Measurements from ENCODE around the gene RPS6KA1.
"Not testable (repeated sequence)": the region's sequence is repeated elsewhere in the genome, so short reads cannot be mapped to it uniquely, and the experiment has no call there.

The RPS6KA1 gene

GRCh38 chr1:26602378-26602959, 72.9 kb downstream of the RPS6KA1 start:
- no peak for DNase-seq (ENCODE audit: low read depth)

- no peak for DNase-seq (ENCODE audit: low read depth)
These were observed 74.3 kb downstream of the RPS6KA1 start for GRCh38 chr1:26603856-26604255.

DNA sequence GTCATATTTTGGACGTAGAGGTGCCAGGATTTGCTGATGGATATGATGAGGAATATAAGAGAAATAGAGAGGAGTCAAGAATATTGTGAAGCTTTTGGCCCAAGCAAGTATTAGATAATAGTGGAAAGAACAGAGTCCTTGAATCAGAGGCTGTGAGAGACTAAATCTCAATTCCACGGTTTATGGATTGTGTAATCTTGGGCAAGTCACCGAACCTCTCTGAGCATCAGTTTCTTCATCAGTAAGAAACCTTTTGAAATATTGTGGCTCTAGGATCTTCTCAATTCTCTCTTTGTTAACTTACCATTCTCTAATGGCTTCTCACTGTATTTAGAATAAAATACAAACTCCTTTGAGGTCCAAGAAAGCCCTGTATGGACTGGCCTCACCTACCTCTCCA, 77.6 kb downstream of the RPS6KA1 start:
- no peak for DNase-seq (ENCODE audit: low read depth)

DNA sequence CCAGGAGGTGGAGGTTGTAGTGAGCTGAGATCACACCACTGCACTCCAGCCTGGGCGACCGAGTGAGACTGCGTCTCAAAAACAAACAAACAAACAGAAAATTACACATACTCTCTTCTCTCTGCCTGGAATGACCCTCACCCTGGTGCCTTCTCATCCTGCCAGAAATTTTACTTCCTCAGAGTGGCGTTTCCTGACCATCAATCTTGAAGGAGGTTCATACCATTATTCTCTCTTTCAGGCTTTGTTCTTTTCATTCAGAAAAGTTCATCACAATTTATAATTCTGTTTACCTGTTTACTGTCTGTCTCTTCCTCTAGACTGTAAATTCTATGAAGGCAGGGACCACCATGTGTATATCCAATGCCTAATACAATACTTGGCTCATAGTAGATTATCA, 79.3 kb downstream of the RPS6KA1 start:
- no peak for DNase-seq (ENCODE audit: low read depth)

DNA sequence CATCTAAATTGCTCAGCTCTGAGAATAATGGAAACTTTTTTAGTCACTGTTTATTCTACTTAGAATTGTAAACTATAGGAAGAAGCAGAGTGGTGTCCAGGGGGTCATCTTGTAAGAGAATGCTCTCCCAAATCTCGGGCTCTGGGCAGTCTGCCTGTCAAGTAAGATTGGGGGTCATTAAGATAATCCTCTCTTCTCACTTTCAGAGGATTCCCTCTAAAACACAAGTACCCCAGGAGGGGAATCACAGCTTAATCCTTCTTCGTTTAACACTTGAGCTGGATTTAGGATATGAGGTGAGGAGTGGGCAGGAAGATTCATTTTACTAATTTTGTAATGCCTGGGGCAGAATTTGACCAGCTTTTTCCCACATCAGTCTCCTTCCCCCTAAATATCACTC, 81.2 kb downstream of the RPS6KA1 start:
- DNase-seq (ENCODE audit: low read depth) = no peak

DNA sequence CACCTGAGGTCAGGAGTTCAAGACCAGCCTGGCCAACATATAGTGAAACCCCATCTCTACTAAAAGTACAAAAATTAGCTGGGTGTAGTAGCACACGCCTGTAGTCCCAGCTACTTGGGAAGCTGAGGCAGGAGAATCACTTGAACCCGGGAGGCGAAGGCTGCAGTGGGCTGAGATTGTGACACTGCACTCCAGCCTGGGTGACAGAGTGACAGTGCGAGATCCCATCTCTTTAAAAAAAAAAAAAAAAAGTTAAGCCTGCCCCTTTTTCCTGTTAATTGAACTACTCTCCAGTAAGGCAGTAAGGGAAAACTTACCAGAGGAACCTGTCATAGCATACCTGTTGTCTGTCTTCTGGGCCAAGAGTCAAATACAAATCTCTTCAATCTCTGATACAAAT, 83.1 kb downstream of the RPS6KA1 start:
- not testable (repeated sequence) for DNase-seq (ENCODE audit: low read depth)

DNA sequence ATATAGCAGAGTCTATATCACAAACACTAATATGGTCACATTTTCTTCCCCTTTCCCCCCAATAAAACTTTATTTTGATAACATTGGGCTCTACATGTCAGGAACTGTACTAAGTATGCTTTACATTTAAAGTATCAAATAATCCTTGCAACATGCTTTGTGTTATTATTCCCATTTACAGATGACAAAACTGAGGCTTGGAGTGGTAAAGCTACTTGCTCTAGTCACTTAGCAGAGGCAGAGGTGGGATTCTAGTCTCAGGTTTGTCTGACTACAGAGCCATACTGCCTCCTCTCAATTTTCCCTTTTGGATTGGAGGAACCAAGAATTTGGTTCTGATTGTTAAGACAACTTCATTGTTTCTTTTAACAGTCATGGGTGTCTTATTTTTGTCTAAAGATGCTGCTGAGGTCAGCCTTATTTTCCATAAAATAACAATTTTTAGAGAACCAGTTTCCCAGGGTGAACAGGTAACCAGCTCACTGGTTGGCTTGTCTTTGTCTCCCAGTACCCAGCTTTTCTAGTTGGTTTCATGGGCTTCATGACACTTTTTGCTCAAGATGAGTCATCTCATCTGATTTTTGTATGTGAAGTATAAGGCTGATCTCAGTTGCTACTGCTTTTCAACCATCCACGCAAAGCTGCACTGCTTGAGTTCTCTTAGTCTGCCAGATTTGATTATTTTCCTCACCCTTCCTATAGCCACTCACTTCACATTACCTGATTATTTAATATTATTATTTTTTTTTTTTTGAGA, 85.3 kb downstream of the RPS6KA1 start:
- DNase-seq (ENCODE audit: low read depth) = no peak

DNA sequence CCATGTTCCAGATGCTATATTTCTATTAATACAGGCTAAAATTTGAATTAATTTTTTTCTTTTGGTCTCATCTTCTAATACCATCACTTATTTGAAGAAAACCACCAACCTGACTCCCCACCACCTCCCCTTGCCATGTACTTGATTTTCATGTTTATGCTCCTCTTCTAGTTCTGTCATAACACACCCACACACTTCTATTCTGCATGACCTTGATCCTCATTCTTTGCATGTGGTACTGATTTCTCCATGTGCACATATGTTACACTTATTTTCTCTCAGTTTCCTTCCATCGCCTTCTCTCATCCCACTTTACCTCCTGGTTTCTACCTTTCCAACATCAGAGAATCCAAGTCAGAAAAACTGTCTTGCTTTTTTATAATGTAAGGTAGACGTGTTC, 87.3 kb downstream of the RPS6KA1 start:
- no peak for DNase-seq (ENCODE audit: low read depth)

GRCh38 chr1:26618561-26618960, 89.0 kb downstream of the RPS6KA1 start:
- DNase-seq (ENCODE audit: low read depth) = no peak
